Measurements from ENCODE around the gene CMKLR1. TPM values are rescaled to one million over a fixed set of nuclear protein-coding genes. Genes with fewer than 3 reads are reported as not detected.

Gene CMKLR1
- total and polyA plus RNA-seq, 2 donors (not counting 3 experiments of a cell fraction or from before 2014, with no cell fraction given), result 0.61 TPM; not detected in 1

DNA sequence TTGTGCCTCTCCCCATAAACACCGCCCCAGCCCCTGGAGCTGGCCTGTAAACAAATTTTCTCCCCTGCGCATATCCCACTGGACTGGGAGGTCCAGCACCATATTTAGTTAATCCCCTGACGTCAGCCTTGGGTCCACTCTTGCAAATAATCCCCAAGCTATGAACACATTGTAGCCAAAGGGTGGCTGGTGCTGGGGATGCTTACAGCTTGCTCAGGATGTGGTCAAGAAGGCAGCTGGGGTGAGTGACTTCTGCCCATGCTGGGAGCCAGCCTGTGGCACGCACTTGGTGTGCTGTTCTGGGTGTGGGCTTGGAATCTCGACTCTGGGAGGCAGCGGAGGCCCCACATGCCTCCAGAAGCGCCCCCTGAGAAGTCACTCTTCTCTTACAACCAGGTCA lies 32.1 kb downstream of the CMKLR1 start:
- H2AFZ ChIP-seq (ENCODE audit: low read depth, low read length), result no peak overlapping the region
- CTCF ChIA-PET, result no interaction called here
- H3K4me2 ChIP-seq (ENCODE audit: insufficient read depth, low read length), result no peak overlapping the region
- POLR2A ChIA-PET, result no interaction called here
- BruUV-seq (replicated peaks), result no TSS peak
- no peaks in the 10 kb centered on the region for H3K9me1 ChIP-seq (replicated peaks; ENCODE audit: control insufficient read depth, extremely low read depth, insufficient read depth, low read length)
- intact Hi-C loops (cut with micrococcal nuclease) (loop anchor here (5.0 kb wide), 1 partner anchor 205 kb away; no protein-coding TSS in a partner anchor), dilution Hi-C loops (cut with MboI; ENCODE audit: extremely low pct_ligation_motif_present, low sequenced_read_pairs) (no loop called here)
- H3K79me2 ChIP-seq (ENCODE audit: control insufficient read depth, insufficient read depth, low read length), result no peaks in the 10 kb centered on the region
- peaks cover 39% of the 10 kb centered on the region for H3K4me1 ChIP-seq (ENCODE audit: control insufficient read depth, extremely low read depth, insufficient read depth, low read length)
- no peak overlapping the region for H3K9ac ChIP-seq (replicated peaks; ENCODE audit: extremely low read depth, insufficient read depth, low read length)
- no peaks in the 10 kb centered on the region for H3K27me3 ChIP-seq (ENCODE audit: control insufficient read depth in 2 of 2, insufficient read depth in 2 of 2, low read length in 2 of 2)
- no peaks in the 10 kb centered on the region for H3K36me3 ChIP-seq (ENCODE audit: control insufficient read depth in 2 of 2, extremely low read depth in 1 of 2, insufficient read depth in 2 of 2, low read length in 2 of 2)
- FAIRE-seq (no peak), DNase-seq (ENCODE audit: low read depth, low spot score) (no peak)
- TF ChIP-seq JUN (IDR thresholded peaks at IDR 0.05; ENCODE audit: borderline replicate concordance, insufficient read depth, insufficient read length, low read depth) (no peak), FOS (IDR thresholded peaks at IDR 0.05; ENCODE audit: borderline replicate concordance, insufficient read depth, low read length) (no peak), GATA2 (IDR thresholded peaks at IDR 0.05; ENCODE audit: insufficient read depth, insufficient read length, low read depth, low read length) (no peak), EZH2 (IDR thresholded peaks at IDR 0.05; ENCODE audit: borderline replicate concordance, low read depth, low read length, severe bottlenecking) (no peak), POLR2A (IDR thresholded peaks at IDR 0.05; ENCODE audit: low read depth, low read length) (no peak), POLR2AphosphoS5 (IDR thresholded peaks at IDR 0.05; ENCODE audit: insufficient read depth, low read depth, low read length) (no peak), MYC (IDR thresholded peaks at IDR 0.05; ENCODE audit: low read depth, low read length) (no peak)
- TF ChIP-seq, protein P1, sequence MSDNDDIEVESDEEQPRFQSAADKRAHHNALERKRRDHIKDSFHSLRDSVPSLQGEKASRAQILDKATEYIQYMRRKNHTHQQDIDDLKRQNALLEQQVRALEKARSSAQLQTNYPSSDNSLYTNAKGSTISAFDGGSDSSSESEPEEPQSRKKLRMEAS (IDR thresholded peaks at IDR 0.05; ENCODE audit: insufficient read depth, insufficient read length), result no peak
- TF ChIP-seq, protein P2, sequence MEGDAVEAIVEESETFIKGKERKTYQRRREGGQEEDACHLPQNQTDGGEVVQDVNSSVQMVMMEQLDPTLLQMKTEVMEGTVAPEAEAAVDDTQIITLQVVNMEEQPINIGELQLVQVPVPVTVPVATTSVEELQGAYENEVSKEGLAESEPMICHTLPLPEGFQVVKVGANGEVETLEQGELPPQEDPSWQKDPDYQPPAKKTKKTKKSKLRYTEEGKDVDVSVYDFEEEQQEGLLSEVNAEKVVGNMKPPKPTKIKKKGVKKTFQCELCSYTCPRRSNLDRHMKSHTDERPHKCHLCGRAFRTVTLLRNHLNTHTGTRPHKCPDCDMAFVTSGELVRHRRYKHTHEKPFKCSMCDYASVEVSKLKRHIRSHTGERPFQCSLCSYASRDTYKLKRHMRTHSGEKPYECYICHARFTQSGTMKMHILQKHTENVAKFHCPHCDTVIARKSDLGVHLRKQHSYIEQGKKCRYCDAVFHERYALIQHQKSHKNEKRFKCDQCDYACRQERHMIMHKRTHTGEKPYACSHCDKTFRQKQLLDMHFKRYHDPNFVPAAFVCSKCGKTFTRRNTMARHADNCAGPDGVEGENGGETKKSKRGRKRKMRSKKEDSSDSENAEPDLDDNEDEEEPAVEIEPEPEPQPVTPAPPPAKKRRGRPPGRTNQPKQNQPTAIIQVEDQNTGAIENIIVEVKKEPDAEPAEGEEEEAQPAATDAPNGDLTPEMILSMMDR (IDR thresholded peaks at IDR 0.05; ENCODE audit: extremely low read depth in 1 of 2, insufficient read depth in 1 of 2, low read depth in 1 of 2, low read length in 2 of 2), result no peak
- H3K9me3 ChIP-seq (replicated peaks; ENCODE audit: control insufficient read depth, insufficient read depth, low read length), result no peaks in the 10 kb centered on the region
- H4K20me1 ChIP-seq (replicated peaks; ENCODE audit: control insufficient read depth, extremely low read depth, insufficient read depth, low read length), result no peaks in the 10 kb centered on the region
- no peak overlapping the region for H3K4me3 ChIP-seq (replicated peaks in 1 of 3; ENCODE audit: insufficient read depth in 1 of 3, low read depth in 1 of 3, low read length in 3 of 3)
- no peak overlapping the region for H3K27ac ChIP-seq (ENCODE audit: insufficient read depth, low read depth, low read length)
